ENCODE results near the gene RNF225. TPM values are rescaled to one million over a fixed set of nuclear protein-coding genes. Genes with fewer than 3 reads are reported as not detected.

The RNF225 gene
- total and polyA plus RNA-seq, 2 donors (not counting 3 experiments of a cell fraction or from before 2014, with no cell fraction given), result 0.58 TPM; not detected in 1

DNA sequence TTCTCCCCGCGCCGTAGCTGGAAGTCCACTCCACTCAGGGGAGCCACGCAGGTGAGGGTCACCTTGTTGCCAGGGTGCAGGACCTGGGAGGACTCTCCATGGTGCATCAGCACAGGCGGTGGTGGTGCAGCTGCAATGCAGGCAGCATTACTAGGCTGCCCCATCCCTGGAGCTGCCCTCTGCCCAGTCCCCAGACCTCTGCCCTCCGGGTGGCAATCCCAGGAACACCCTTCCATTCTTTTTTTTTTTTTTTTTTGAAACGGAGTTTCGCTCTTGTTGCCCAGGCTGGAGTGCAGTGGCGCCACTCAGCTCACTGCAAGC, 43.9 kb upstream of the RNF225 start:
- no peak overlapping the region for H3K27ac ChIP-seq (ENCODE audit: insufficient read depth, low read depth, low read length)
- H3K36me3 ChIP-seq (ENCODE audit: control insufficient read depth in 2 of 2, extremely low read depth in 1 of 2, insufficient read depth in 2 of 2, low read length in 2 of 2), result no peaks in the 10 kb centered on the region
- H3K9ac ChIP-seq (replicated peaks; ENCODE audit: extremely low read depth, insufficient read depth, low read length), result no peak overlapping the region
- H3K27me3 ChIP-seq (ENCODE audit: control insufficient read depth in 2 of 2, insufficient read depth in 2 of 2, low read length in 2 of 2), result peaks cover 29 to 50% of the 10 kb centered on the region in 2 experiments
- FAIRE-seq (no peak), DNase-seq (ENCODE audit: low read depth, low spot score) (no peak)
- ChIA-PET CTCF (no interaction called here), POLR2A (no interaction called here)
- H3K9me1 ChIP-seq (replicated peaks; ENCODE audit: control insufficient read depth, extremely low read depth, insufficient read depth, low read length), result no peaks in the 10 kb centered on the region
- H3K4me2 ChIP-seq (ENCODE audit: insufficient read depth, low read length), result no peak overlapping the region
- H3K9me3 ChIP-seq (replicated peaks; ENCODE audit: control insufficient read depth, insufficient read depth, low read length), result no peaks in the 10 kb centered on the region
- dilution Hi-C loops (cut with MboI; ENCODE audit: extremely low pct_ligation_motif_present, low sequenced_read_pairs) (no loop called here), intact Hi-C loops (cut with micrococcal nuclease) (no loop called here)
- BruUV-seq (replicated peaks), result no TSS peak
- no peaks in the 10 kb centered on the region for H4K20me1 ChIP-seq (replicated peaks; ENCODE audit: control insufficient read depth, extremely low read depth, insufficient read depth, low read length)
- no peak overlapping the region for H3K4me3 ChIP-seq (replicated peaks in 1 of 3; ENCODE audit: insufficient read depth in 1 of 3, low read depth in 1 of 3, low read length in 3 of 3)
- no peak overlapping the region for H2AFZ ChIP-seq (ENCODE audit: low read depth, low read length)
- no peaks in the 10 kb centered on the region for H3K79me2 ChIP-seq (ENCODE audit: control insufficient read depth, insufficient read depth, low read length)
- peaks cover 5% of the 10 kb centered on the region for H3K4me1 ChIP-seq (ENCODE audit: control insufficient read depth, extremely low read depth, insufficient read depth, low read length)
- TF ChIP-seq CTCF (IDR thresholded peaks at IDR 0.05; ENCODE audit: extremely low read depth in 1 of 2, insufficient read depth in 1 of 2, low read depth in 1 of 2, low read length in 2 of 2), result no peak
- no peak for TF ChIP-seq MYC (IDR thresholded peaks at IDR 0.05; ENCODE audit: low read depth, low read length)
- no peak for TF ChIP-seq GATA2 (IDR thresholded peaks at IDR 0.05; ENCODE audit: insufficient read depth, insufficient read length, low read depth, low read length)
- TF ChIP-seq POLR2A (IDR thresholded peaks at IDR 0.05; ENCODE audit: low read depth, low read length), result no peak
- no peak for TF ChIP-seq EZH2 (IDR thresholded peaks at IDR 0.05; ENCODE audit: borderline replicate concordance, low read depth, low read length, severe bottlenecking)
- TF ChIP-seq, protein P1, sequence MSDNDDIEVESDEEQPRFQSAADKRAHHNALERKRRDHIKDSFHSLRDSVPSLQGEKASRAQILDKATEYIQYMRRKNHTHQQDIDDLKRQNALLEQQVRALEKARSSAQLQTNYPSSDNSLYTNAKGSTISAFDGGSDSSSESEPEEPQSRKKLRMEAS (IDR thresholded peaks at IDR 0.05; ENCODE audit: insufficient read depth, insufficient read length), result no peak
- no peak for TF ChIP-seq JUN (IDR thresholded peaks at IDR 0.05; ENCODE audit: borderline replicate concordance, insufficient read depth, insufficient read length, low read depth)
- TF ChIP-seq POLR2AphosphoS5 (IDR thresholded peaks at IDR 0.05; ENCODE audit: insufficient read depth, low read depth, low read length), result no peak
- TF ChIP-seq FOS (IDR thresholded peaks at IDR 0.05; ENCODE audit: borderline replicate concordance, insufficient read depth, low read length), result no peak

Data from endothelial cell of umbilical vein (primary cell).